Amygdala (tissue), 56 donors: Measurements from ENCODE around the gene FBRS.
A peak's percentile ranks its signal among the peaks of the same experiment; 100 is the strongest.

Source experiments
- DNase-seq, 56 donors: peaks; one replicate each; lab custom pipeline; 2025; lab: John Stamatoyannopoulos, UW

FBRS gene

GRCh38 chr16:30641378-30641982 lies 16.8 kb upstream of the FBRS start:
- no peak for DNase-seq

DNA sequence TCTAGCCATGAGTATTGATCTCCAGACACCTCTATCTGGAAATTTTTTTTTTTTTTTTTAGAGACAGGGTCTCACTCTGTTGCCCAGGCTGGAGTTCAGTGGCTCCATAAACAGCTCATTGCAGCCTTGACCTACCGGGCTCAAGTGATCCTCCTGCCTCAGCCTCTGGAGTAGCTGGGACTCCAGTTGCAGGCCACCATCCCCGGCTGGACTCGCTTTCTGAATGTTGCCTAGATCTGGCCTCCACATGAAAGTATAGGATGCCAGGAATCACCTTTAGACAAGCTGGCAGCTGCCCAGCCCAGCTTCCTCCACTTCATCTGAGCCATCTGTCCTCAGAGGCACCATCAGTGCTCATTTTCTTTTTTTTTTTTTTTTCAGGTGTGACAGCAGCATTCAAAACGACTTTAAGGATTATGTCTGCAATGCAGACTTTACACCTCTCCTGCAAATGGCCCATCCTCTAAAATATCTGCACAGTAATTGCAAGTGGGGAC lies 13.8 kb upstream of the FBRS start:
- DNase-seq: no peak

GRCh38 chr16:30645727-30646126 lies 12.5 kb upstream of the FBRS start:
- no peak for DNase-seq

GRCh38 chr16:30647274-30647571 lies 11.0 kb upstream of the FBRS start:
- no peak for DNase-seq

DNA sequence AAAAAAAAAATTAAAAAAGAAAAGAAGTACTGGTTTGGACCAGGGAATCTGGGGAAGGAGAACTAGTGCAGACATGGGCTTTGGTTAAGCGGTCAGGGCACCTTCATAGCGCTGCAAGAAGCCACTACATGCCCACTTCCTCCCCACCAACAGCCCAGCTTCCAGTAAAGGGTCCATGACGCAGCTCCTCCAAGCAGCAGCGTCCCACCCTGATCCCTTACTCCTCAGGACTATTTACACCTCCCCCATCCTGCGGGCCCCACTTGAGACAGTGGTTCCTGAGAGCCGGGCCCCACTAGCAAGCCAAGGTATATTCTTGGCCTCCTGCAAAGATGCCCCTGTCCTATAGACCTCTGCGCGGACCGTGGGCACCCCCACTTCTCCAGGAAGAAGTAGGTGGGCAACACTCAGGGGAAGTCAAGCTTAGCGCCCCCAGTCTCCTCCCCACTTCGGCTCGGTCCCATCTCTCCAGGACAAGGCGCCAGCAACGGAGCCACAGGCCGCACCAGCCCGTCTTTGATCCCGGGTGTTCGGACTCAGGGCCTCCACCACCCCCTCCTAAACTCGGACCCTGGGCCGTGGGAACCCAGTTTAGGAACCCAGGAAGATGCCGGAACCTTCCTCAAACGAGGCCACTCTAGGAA lies 8.4 kb upstream of the FBRS start:
- peak in 3 of 56 donors; percentile 46 to 83 (median 67) for DNase-seq

DNA sequence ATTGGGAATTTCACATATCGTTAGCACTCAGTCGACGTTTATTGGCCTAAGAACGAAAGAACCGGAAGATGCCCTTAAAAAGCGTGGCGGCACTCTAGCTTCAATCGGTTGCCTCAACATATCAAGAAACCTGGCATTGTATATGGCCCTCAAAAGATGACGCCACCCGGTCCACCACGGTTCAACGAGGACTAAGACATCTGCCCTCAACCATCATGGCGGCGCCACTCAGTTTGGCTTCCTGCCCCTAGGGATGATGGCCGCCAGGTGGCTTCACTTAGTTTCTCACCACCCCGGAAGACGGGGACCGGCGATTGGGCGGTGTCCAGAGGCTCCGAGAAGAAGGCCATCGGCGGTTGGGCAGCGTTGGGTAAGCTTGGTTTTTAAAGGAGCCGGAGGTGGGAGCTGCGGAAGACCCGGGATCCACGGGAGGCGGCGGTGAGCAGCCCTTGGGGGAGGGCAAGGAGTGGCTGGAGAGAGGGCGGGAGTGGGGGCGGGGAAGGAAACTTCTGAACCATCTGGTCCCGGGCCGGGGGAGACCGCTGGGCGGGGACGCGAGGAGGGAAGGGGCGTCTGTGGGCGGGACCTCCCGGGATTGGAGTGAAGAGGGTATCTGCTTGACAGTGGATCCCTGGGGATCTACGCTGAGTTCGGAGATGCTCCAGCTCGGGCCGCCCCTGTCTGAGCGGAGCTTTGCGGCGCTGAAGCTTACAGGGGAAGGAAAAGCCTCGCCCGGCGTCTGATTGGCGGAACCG lies 7.7 kb upstream of the FBRS start, which contains the start of gene PRR14:
PRR14 (plus strand) TSS at position 592 of the 755 bp plus-strand sequence. CDS start 686 bp downstream, outside the sequence.
- peak; percentile 81 to 100 (median 99) for DNase-seq

- DNase-seq: peak in 35 of 56 donors; percentile 17 to 76 (median 53)
These were observed 6.9 kb upstream of the FBRS start for GRCh38 chr16:30651124-30652004.

- DNase-seq: no peak
These were observed 6.3 kb upstream of the FBRS start for GRCh38 chr16:30652005-30652296.

- no peak for DNase-seq
These were observed 5.5 kb upstream of the FBRS start for GRCh38 chr16:30652718-30653117.

DNA sequence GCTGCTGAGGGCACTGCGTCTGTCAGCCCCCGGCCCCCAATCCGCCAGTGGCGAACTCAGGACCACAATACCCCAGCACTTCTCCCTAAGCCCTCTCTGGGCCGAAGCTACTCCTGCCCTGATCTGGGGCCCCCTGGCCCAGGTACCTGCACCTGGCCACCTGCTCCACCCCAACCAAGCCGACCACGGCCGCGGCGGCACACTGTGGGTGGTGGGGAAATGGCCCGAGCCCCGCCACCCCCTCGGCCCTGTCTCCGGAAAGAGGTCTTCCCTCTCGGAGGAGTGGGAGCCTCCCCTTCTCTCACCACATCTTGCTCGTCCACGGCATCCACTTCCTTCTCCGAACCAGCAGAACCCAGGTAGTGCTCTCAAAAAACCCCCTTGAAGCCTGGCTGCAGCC lies 3.4 kb upstream of the FBRS start:
- no peak for DNase-seq

- no peak for DNase-seq
These were observed 2.4 kb upstream of the FBRS start for GRCh38 chr16:30655815-30656347.

GRCh38 chr16:30656388-30656787 lies 1.8 kb upstream of the FBRS start:
- DNase-seq: no peak

GRCh38 chr16:30656974-30657865 lies 1.0 kb upstream of the FBRS start:
- peak in 1 of 56 donors; percentile 69 for DNase-seq

DNA sequence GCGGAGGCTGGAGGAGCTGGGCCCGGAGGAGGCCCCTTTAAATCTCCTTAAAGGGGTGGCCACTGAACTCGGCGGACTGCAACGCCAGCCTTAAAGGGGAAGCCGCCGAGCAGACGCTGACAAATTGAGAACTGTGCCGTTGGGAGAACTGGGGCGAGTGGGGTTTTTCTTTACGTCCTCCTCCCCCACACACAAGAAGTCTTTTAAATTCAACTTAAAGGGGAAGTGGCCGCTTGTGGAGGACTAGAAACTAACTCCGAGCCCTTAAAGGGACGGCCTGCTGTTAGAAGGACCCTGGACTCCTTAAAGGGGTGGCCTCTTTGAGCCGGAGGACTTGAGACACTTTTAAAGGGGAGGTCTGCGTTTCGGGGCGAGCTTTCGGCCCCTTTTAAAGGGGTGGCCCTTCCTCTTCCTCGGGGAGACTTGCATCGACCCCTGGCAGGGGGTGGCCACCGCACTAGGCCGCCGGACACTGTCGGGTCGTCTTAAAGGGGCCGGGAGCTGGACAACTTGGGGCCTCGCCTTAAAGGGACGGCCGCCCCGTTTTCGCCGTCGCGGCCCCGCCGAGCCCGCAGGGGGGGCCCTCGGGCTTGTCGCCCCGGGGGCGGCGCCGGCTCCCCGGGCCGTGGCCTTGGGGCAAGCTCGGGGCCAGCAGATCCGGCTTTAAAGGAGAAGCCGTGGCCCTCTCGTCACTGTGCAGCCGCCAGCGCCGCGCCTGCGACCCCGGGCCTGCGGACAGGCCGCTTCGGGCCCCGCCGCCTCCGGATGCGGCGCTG lies 688 bp downstream of the FBRS start:
- peak in 52 of 56 donors; percentile 61 to 98 (median 94) for DNase-seq

DNA sequence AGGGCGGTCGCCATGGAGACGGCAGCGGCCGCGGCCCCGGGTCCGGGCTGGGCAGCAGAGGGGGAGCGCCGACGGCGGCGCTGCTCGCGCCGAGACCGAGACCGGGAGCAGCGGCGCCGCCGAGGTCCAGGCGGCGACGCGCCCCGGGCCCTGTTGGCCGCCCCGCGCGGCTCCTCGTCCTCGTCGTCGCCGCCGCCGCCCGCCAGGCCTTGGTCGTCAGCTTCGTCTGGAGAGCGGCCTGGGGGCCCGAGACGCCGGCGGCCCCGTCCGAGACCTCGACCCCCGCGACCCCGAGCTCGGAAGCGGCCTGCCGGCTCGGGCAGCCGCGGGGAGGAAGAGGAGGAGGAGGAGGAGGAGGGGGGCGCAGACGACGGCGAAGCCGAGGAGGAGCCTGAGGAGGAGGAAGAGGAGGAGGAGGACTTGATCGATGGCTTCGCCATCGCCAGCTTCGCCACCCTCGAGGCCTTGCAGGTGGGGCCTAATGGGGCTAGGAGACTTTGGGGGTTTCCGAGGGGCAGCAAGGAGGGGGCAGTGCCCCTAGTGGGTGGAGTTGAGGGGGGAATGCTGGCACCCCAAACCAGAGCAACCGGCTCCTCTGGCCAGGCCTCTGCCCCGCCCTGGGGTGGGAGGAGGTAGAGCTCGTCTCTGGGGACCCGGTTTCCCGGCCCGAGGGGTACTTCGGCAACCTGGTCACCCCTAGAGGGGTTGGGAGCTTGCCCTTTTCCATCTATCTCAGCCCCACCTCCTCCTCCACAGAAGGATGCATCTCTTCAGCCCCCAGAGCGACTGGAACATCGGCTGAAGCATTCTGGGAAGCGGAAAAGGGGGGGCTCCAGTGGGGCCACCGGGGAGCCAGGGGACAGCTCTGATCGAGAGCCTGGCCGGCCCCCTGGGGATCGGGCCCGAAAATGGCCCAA lies 1.5 kb downstream of the FBRS start:
- peak in 4 of 56 donors; percentile 4 to 26 (median 12) for DNase-seq

GRCh38 chr16:30660424-30661261 lies 2.4 kb downstream of the FBRS start:
- no peak for DNase-seq

DNA sequence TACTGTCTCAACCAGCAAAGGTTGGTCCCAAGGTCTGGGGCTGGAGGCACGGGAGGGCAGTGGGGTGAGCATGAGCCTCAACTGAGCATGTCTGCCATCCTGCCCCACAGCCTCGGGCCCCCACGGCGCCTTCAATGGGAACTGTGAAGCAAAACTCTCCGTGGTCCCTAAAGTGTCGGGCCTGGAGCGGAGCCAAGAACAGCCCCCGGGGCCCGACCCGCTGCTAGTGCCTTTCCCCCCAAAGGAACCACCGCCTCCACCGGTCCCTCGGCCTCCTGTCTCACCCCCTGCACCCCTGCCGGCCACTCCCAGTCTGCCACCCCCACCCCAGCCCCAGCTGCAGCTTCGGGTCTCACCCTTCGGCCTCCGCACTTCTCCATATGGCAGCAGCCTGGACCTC lies 4.2 kb downstream of the FBRS start:
- DNase-seq: no peak
